ENCODE data around the gene EIF2S2.

The EIF2S2 gene

DNA sequence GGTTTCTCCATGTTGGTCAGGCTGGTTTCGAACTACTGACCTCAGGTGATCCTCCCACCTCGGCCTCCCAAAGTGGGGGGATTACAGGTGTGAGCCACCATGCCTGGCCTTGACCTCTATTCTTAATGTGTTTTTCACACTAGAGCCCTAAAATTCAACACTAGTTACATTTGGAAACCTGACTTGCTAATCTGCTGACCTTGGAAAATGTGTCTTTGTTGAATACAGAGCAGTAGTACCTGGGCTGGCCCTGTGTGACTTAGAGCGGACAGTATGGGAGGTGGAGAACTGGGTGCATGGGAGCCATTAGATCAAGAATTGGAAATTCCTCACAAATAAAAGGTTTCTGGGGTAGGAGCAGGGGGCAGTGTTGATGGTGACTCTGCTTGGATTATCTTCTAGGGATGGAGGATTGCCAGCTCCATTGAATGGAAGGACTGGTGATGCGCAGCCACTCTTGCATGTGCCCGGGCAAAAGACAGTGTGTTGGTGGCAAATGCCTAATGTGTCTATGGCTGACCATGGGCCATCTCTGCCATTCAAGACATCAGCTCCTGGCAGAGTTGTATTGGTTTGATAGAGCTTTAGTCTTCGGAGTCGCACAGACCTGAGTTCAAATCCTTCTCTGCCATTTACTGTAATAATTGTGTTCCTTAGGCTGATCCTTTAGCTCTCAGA is 64.9 kb downstream of the EIF2S2 start:
- DNase-seq (ENCODE audit: extremely low spot score): no peak
- POLR2A ChIA-PET: no interaction called here
- TF ChIP-seq FOXK2 (IDR thresholded peaks at IDR 0.05): no peak
- no peak for TF ChIP-seq CTBP1 (IDR thresholded peaks at IDR 0.05; ENCODE audit: borderline replicate concordance)
- TF ChIP-seq SP1 (IDR thresholded peaks at IDR 0.05): no peak
- TF ChIP-seq ARNT (IDR thresholded peaks at IDR 0.05): no peak
- no peak for TF ChIP-seq BHLHE40 (IDR thresholded peaks at IDR 0.05; ENCODE audit: borderline replicate concordance)
- TF ChIP-seq PKNOX1 (IDR thresholded peaks at IDR 0.05): no peak
- TF ChIP-seq NFRKB (IDR thresholded peaks at IDR 0.05): no peak
- TF ChIP-seq LEF1 (IDR thresholded peaks at IDR 0.05; ENCODE audit: borderline replicate concordance): no peak
- TF ChIP-seq FOXM1 (IDR thresholded peaks at IDR 0.05; ENCODE audit: borderline replicate concordance): no peak
- TF ChIP-seq TARDBP (IDR thresholded peaks at IDR 0.05): no peak
- no peak for TF ChIP-seq ELF4 (IDR thresholded peaks at IDR 0.05)
- no peak for TF ChIP-seq HDGF (IDR thresholded peaks at IDR 0.05; ENCODE audit: borderline replicate concordance)
- no peak for TF ChIP-seq L3MBTL2 (conservative IDR thresholded peaks at IDR 0.05)
- CTCF ChIA-PET: no interaction called here

GRCh38 chr20:34045930-34046725 is 65.9 kb downstream of the EIF2S2 start:
- CTCF ChIA-PET: no interaction called here
- no peak for DNase-seq (ENCODE audit: extremely low spot score)
- POLR2A ChIA-PET: no interaction called here
- TF ChIP-seq HDGF (IDR thresholded peaks at IDR 0.05; ENCODE audit: borderline replicate concordance) (no peak), FOXK2 (IDR thresholded peaks at IDR 0.05) (no peak), ZNF384 (IDR thresholded peaks at IDR 0.05) (no peak), TARDBP (IDR thresholded peaks at IDR 0.05) (no peak), SP1 (IDR thresholded peaks at IDR 0.05) (no peak), PKNOX1 (IDR thresholded peaks at IDR 0.05) (no peak), FOXA1 (IDR thresholded peaks at IDR 0.05) (no peak), SUZ12 (IDR thresholded peaks at IDR 0.05) (no peak), BHLHE40 (IDR thresholded peaks at IDR 0.05; ENCODE audit: borderline replicate concordance) (no peak)

DNA sequence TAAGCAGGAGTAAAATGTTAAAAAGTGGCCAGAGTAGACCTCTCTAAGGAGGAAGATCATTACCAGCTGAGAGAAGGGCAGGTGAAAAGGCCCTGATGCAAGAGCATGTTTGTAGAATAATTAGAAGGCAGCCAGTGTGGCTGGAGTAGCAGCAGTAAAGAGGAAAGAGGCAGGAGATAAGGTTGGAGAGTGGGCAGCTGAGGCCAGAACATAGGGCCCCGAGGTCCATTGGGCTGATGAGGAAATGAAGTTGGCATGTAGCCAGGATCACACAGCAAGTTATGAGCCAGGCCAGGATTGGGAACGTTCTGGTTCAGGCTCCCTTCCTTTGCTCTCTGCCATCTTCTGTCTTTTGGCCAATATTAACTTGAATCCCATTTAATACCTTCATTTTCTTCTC is 66.7 kb downstream of the EIF2S2 start:
- TF ChIP-seq SP1 (IDR thresholded peaks at IDR 0.05) (no peak), LEF1 (IDR thresholded peaks at IDR 0.05; ENCODE audit: borderline replicate concordance) (no peak), NFRKB (IDR thresholded peaks at IDR 0.05) (no peak), FOXK2 (IDR thresholded peaks at IDR 0.05) (no peak), L3MBTL2 (conservative IDR thresholded peaks at IDR 0.05) (no peak), ELF4 (IDR thresholded peaks at IDR 0.05) (no peak)
- no peak for DNase-seq (ENCODE audit: extremely low spot score)
- ChIA-PET POLR2A (no interaction called here), CTCF (no interaction called here)

- ChIA-PET CTCF (no interaction called here), POLR2A (no interaction called here)
- TF ChIP-seq TARDBP (IDR thresholded peaks at IDR 0.05): no peak
- no peak for TF ChIP-seq FOXA1 (IDR thresholded peaks at IDR 0.05)
- TF ChIP-seq NFRKB (IDR thresholded peaks at IDR 0.05): no peak
- TF ChIP-seq LEF1 (IDR thresholded peaks at IDR 0.05; ENCODE audit: borderline replicate concordance): no peak
- no peak for TF ChIP-seq SUZ12 (IDR thresholded peaks at IDR 0.05)
- TF ChIP-seq ZNF384 (IDR thresholded peaks at IDR 0.05): no peak
- TF ChIP-seq HDGF (IDR thresholded peaks at IDR 0.05; ENCODE audit: borderline replicate concordance): no peak
- TF ChIP-seq ELF4 (IDR thresholded peaks at IDR 0.05): no peak
- TF ChIP-seq L3MBTL2 (conservative IDR thresholded peaks at IDR 0.05): no peak
- no peak for TF ChIP-seq PKNOX1 (IDR thresholded peaks at IDR 0.05)
- no peak for TF ChIP-seq ARNT (IDR thresholded peaks at IDR 0.05)
- no peak for TF ChIP-seq CTBP1 (IDR thresholded peaks at IDR 0.05; ENCODE audit: borderline replicate concordance)
- no peak for DNase-seq (ENCODE audit: extremely low spot score)
Observed at GRCh38 chr20:34043025-34043424, 69.0 kb downstream of the EIF2S2 start.

GRCh38 chr20:34042262-34042661 is 69.8 kb downstream of the EIF2S2 start:
- ChIA-PET POLR2A (no interaction called here), CTCF (no interaction called here)
- TF ChIP-seq NFRKB (IDR thresholded peaks at IDR 0.05) (no peak), TARDBP (IDR thresholded peaks at IDR 0.05) (no peak), L3MBTL2 (conservative IDR thresholded peaks at IDR 0.05) (no peak), CTBP1 (IDR thresholded peaks at IDR 0.05; ENCODE audit: borderline replicate concordance) (no peak), FOXA1 (IDR thresholded peaks at IDR 0.05) (no peak), FOXM1 (IDR thresholded peaks at IDR 0.05; ENCODE audit: borderline replicate concordance) (no peak), ZNF384 (IDR thresholded peaks at IDR 0.05) (no peak), ARNT (IDR thresholded peaks at IDR 0.05) (no peak), HDGF (IDR thresholded peaks at IDR 0.05; ENCODE audit: borderline replicate concordance) (no peak), SUZ12 (IDR thresholded peaks at IDR 0.05) (no peak), FOXK2 (IDR thresholded peaks at IDR 0.05) (no peak), SP1 (IDR thresholded peaks at IDR 0.05) (no peak), LEF1 (IDR thresholded peaks at IDR 0.05; ENCODE audit: borderline replicate concordance) (no peak), ELF4 (IDR thresholded peaks at IDR 0.05) (no peak), BHLHE40 (IDR thresholded peaks at IDR 0.05; ENCODE audit: borderline replicate concordance) (no peak), PKNOX1 (IDR thresholded peaks at IDR 0.05) (no peak)
- no peak for DNase-seq (ENCODE audit: extremely low spot score)

Measured in HEK293T (cell line).